DMS53 treated with DMSO at 0.1 percent for 48 hours (cell line): Measurements from ENCODE around the gene NR2F1-AS1.

Source experiments
- DNase-seq: peaks from one replicate; lab custom pipeline; 2025; ENCODE audit not compliant: unreplicated experiment; lab: John Stamatoyannopoulos, UW

The NR2F1-AS1 gene

DNA sequence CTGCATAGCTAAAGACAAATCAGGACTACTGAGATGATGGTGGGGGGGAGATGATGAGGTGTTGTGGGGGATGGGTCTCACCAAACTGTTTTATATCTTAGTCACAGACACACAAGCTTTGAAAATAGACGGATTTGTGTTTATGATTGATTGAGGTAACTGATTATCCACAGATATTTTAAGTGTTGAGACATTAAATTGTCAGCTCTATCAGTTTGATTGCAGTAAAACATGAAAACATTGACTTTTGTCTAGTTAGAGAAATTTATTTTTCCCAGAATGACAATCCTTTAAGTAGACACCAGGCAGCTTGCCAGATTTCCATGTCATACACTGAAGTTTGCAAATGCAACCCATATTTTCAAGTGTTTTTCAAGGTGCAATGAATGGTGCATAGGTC lies 149.8 kb downstream of the NR2F1-AS1 start:
- DNase-seq = no peak

DNA sequence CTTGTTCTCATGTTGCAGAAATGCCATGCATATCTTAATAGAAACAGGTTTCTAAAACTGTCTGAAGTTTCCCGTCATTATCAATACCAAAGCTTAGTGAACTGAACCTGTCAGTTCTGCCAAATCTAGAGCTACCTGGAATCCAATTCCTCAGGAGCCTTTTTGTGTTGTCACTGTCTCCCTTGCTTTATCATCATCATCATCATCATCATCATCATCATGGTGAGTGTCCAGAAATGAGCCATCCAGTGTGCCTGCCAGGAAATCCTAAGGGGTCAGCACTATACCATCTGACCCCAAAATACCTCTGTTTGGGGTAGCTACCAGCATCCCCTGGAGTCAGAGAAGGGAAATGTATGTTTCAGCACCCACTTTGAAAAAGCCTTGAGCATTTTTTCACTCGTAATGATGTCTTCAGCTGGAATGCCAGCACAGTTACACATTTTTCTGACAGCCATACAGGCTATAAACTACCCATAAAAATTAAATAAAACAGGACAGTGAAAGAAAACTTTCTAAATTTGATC lies 150.3 kb downstream of the NR2F1-AS1 start:
- DNase-seq = no peak

DNA sequence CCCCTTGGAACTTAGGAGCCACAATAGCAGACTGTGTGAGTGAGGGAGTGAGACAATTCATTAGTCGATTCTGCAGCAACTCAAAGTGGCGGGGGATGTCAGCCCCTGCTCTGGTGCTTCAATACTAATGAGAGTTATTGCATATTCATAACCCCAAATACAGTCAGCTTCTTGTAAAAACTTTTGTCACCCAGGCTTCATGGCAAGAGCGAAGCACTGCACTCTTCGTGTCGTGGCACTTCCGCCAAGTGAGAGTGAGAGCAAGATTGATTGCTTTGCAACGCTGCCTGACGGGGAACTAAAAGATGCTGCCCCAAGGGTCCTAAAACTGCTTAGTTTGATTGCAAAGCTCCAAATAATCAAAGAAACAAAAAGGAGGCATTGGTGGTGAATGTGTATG lies 150.9 kb downstream of the NR2F1-AS1 start:
- no peak for DNase-seq

DNA sequence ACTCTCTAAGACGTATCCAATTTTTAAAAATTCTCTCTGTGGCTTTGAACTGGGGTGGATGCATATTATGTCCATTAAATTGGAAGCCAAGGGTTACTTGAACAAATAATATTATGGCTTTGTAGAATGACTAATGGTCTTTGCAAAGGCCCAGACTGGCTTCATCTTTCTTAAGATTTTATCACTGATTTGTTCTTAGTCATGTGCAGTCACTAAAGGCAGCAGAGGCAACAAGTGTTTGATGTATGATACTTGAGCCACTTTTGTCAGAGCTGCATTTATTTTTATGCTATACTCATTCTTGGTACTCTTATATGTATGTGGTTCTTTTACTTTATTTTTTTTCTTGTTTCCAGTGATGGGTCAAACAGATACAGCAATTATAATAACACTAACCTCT lies 152.2 kb downstream of the NR2F1-AS1 start:
- DNase-seq = no peak

DNA sequence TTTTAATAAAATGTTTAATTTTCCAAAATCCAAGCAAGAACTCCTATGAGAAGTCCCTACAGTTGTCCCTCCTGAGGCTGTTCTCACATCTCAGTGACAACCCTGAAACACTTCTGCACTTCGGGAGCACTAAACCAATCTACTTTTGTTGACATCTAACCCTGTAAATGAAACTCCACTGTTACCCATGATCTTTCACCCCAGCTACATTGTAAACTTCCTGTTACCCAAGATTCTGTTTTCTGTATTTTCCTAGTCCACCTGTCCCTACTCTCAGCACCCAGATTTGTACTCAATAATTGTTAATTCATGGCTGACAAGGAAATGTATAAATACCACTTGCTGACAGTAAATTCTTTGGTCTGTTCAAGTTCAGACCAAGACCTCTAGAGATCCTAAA lies 153.7 kb downstream of the NR2F1-AS1 start:
- no peak for DNase-seq

DNA sequence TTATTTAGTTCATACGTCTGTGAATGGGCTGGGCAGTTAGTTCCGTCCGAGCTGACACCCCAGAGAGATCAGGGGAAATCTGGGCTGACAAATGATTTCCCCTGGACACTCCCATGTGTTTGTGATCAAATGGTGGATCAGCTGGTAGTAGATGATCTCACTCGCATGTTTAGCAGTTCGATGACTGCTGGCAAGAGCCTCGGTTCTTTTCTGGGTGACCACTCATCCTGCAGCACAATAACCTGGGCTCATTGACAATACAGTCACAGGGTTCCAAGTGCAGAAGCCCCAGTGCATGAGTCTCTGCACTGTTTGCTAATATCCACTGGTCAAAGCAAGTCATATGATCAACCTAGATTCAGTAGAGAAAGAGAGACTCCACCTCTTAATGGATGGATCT lies 155.9 kb downstream of the NR2F1-AS1 start:
- DNase-seq = no peak

DNA sequence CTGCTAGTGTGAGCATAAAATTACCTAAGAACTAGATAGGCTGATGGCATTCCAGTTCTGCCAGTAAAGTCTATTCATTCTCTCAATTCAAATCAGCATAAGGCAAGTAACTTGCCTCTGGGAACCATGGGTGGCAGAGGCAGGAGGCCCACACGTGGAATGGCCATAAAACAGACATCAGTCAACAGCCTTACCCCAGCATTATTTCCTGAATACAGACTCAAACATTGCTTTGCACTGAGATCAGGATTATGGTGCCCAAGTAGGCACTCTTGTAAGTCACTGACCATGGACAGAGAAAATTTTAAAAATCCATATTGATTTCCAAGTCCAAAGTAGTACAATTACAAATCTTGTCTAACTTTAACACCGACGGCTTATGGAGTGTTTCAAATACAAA lies 157.7 kb downstream of the NR2F1-AS1 start:
- no peak for DNase-seq

DNA sequence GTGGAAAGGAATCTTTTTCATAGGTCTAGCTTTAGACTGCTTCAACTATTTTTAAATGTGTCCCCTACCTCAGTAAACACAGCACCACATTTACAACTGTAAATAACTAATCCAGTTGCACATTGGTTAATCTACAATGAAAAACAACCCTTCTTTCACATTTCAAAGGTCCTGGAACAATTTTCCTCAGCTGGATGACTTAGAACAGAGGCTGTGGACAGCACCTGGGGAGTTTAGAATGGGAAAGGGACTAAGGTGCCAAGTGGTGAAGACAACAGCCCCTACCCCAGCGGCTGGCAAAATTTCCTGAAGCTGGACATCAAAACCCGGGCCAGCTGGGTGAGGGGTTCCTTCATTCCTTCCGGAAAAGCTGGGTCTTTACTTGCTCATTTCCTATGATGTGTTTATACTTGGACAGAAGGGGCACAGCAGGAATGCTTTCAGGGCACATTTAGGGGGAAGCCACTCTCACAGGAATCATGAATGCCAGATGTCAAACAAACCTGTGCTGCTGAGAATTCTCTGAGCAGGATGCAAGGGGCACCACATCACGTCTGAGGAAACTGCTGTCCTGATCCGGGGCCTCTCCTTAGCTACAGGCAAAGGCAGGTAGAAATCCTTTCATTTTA lies 158.3 kb downstream of the NR2F1-AS1 start:
- no peak for DNase-seq

DNA sequence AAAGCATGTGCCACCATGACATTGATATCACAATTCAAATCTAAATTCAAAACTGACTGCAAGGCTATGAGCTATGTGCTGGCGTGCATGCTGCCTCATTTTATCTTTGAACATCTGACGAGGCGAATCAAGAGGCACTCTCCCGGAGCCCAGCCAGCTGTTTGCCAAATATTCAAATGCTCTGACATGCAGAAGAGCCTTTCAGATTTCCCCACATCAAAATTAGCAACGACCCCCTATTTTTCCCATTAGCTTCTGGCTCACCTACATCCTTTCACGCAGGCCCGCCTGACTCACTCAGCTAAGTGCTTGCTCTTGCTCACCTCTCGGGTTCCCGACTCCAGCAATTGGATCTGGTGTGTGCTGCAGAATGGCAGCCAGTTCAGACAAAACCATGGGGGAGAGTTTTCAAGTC lies 159.0 kb downstream of the NR2F1-AS1 start:
- no peak for DNase-seq

DNA sequence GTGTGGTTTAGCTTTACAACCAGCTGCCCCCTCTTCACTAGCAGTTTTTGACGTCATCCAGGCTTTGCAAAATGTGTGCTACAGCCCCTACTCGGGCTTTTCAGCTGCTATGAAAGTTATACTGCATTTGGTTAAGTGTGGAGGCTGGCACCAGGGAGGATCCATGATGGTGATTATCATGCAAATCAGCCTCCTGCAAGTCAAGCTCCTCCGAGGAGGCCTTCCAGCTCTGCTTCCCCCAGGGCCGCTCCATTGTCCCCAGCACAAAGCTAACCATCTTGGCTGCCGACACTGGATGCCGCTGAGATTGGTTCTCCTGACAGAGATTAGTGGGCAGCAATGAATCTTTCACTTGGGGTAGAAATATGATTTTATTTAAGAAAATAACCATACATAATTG lies 159.6 kb downstream of the NR2F1-AS1 start:
- DNase-seq = no peak

DNA sequence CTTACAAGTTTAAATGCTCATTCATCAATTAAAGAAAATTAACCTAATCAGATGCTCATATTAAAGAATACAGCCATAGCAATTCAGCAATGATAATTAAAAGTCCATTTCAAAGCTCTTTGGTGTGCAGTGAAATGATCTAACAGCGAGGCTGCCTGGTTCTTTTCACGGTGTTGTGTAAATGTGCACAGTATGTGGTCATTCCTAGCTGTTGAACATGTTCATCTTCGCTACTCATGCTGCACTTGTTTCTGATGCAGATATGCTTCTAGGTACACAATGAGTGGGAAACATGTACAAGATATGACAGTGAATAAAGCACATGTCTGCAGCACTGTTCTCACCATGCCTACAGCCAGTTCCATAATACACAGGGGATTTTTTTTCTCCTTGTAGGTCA lies 163.5 kb downstream of the NR2F1-AS1 start:
- no peak for DNase-seq

DNA sequence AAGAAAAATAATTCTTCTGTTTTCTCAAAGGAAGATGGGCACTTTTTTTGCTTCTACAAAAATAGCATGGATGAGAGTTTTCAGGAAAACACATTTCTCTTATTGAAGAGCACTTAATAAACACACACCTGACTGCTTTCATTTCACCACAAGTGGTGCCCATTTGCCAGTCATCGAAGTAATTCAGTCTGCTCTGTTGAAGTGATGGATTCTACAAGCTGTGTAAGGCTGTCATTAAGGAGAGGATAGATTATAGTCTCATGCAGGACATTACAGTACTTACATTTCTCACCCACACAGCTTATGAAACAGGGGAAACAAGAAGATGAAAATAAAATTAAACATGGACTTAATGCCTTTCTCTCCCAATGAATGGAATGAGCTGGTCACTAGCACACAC lies 165.2 kb downstream of the NR2F1-AS1 start:
- no peak for DNase-seq

DNA sequence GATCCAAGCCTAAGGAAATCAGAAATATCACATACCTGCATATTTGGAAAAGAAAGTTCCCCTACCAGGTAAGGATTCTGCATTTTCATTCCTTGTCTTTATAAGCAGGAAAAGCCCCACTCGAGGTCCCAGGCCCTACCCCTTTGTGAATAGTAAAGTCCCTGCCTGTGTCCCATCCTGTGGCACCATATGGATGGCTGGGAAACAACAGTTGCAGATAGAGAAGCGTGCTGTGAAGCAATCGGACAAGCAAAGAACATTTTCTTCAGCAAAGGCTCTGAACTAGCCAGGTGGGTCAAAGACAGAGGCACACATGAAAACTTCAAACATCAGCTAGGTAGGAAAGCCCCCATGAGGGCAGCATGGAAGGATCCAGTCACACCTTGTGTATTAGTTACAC lies 169.3 kb downstream of the NR2F1-AS1 start:
- no peak for DNase-seq

DNA sequence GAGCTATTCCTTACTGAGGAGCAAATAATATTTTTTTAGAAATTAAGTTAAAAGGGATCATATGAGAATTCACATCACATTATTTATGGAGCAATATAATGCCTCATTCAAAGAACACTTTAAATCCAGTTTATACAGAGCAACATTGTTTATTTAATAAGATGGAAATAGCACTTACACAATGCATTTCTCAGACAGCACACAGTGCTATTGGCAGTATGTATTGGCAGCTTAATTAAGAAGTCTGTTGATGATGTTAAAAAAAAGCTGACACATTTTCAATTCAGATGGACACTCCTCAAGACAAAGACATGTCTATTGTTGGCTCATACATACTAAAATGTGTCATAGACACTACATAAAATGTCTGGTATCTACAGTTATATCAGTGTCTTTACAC lies 171.3 kb downstream of the NR2F1-AS1 start:
- no peak for DNase-seq

DNA sequence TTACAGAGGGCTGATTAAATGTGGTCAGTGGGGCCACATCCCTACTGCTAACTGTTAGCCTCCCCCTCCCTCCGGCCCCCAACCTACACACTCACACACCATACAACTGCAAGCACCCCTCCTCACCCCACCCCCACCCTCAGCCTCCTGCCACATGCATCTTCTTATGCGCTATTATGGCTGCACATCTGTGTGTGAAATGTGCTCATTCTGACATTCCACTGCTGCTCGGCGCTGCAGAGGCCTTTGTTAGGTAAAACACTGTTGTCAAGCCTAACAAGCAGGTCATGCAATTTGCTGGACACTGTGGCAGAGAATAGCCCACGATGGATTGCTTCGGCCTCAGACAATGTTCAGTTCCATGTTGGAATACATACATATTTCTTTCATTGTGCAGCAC lies 173.6 kb downstream of the NR2F1-AS1 start:
- no peak for DNase-seq

DNA sequence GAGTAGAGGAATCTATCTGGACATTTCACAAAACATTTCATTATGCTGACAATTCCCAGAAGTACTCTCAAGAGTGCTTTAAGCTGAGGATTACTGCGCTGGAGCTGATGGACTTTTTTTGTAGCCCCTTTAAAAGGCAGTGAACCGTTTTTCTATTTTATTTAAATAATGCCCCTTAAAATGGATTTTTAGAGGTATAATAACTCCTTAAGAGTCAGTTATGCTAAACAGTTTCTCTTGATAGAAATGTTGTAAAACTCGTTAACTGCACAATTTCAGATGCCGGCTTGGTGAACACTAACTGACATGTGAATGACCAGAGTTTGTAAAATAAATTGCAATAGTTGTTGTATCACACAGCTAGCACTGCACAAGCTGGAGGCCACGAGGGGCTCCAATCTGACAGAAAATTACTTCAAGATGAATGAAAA lies 174.0 kb downstream of the NR2F1-AS1 start:
- no peak for DNase-seq

DNA sequence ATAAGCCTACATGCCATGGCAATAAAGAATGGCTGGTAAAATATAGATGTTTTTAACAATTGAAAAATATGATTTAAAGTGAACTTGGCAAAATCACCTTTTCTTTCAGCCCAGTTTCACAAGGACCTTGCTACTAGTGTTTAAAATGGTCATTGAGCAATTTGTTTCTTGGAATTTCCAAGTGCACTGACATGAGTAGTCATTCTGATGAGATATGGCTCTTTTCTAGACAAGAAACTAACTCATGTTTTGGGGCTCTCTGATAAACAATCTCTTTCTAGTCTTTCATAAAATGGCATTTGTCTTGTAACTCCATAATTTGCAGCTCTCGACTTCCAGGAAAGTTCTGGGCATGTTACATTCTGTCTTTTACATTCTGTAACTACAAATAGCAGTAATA lies 176.8 kb downstream of the NR2F1-AS1 start:
- no peak for DNase-seq

DNA sequence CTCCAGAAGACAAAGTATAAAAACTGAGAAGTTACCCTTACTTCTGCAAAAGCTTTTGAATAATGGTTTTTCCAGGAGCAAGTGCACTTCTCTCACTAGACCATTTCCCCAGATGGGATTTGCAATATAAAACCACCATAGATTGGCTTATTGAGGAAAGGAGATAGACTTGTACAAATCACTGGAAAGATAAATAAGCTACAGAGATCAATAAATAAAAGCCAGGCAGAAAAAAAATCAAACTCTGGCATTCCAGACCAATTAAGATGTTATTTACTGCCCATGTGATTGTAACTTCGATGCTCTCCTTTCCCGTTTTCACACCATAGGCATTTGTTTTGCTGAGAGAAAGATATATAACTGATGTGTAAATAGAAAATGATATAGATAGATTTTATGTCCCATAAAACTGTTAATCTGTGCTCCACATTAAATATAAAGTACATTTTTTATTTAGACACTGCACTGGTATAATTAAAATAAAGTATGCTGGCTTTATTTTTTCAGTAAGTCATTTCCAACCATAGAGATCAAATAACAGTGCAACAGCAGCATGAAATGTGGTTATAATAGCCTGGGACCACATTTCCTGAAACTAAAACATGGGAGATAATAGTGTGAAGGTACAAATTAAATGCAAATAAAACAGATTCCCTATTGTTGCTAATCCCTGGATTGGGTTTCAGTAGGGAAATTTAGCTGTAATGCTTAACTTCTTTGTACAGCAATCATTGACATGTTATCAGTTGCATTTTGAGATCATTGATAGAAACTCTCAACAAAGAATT lies 177.7 kb downstream of the NR2F1-AS1 start:
- DNase-seq = no peak

DNA sequence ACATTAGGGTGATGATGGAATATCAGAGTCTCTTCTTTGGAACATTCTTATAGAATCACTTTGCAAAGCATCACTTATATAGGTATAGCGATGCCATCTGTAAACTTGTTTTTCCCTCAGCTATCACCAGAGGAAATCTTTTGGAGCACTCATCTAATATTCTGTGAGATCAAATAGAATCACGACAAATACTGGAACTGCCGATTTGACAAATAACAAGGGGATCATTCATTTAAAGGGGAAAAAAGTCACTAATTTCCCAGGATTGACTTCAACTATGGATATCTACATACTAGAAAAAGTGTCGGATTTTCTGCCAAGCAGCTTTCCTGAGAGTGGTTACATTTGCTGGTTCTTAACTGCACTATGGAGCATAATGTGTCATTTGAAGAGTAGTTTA lies 178.6 kb downstream of the NR2F1-AS1 start:
- no peak for DNase-seq

DNA sequence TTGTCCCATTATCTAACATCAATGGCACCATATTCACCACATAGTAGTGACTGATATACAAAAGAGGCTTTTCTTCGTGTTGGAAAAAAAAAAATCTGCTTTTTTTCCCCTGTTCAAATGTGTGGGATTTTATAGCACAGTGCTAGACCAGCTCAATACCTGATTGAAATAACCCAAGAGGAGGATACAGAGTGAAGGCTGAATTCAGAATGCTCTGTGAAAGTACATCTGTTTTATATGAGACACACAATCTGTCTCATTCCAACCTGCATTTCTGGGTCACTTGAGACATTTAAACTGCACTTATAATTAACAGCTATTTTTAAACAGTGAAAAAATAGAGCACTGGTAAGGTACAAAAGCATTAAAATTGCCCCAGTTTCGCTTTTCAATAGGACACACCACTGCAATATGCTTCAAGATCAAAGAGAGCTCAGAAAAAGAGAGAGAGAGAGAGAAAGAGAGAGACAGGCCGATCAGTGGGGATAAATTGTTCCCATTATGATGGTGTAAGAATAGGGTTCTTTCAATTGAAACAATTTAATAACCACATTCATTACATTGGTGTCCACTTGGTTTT lies 179.3 kb downstream of the NR2F1-AS1 start:
- no peak for DNase-seq

DNA sequence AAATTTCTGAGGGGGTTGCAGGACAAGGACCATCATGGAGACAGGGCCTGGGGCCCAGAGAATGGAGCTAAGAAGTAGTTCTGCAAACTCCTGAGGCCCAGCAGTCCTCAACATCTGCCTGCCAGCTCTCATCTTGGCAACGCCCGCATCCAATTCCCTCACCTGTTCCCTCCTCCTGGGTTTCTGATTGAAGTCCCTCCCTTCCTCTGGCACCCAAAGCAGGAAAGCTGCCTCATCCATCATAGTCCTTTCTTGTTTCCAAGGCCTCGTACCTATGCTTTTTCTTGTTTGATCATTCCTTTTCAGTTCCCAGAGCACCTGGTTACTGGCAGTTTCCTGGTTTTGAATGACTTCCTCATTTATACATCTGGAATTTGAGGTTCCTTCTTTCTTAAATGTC lies 181.3 kb downstream of the NR2F1-AS1 start:
- DNase-seq = no peak

DNA sequence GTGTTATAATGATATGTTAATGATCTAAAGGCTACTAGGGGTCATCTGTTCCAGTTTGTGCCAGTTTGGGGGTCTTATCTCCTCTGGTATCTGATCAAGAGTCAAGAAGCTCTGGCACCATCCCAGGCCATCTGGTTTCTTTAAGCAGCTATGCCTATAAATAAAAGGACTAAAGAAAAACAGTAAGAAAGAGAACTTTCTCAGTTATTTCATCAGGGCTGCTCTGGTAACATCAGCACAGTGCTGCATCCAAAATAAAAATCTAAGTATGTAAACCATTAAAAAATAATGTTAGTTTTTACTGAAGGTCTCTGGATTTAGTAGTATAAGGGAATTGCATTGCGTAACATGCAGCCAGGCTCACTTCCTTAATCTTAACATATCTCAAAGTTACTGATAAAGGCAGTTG lies 185.0 kb downstream of the NR2F1-AS1 start:
- DNase-seq = no peak
